GM12878 (cell line): ENCODE results near the gene STK39. TPM values are rescaled to one million over a fixed set of nuclear protein-coding genes. Genes with fewer than 3 reads are reported as not detected.

Experiments used
- ATAC-seq: fragments of 200-7000 bp; cut with Tn5 transposase; 3 replicates; pipeline ENCODE4 v1.9.1; 2020; ENCODE audit warnings: mild to moderate bottlenecking, moderate library complexity
- BruUV-seq: library from RNA; stranded (reverse); fragments of 400-500 nt; replicated peaks from 2 replicates; lab custom pipeline; 2021; lab: Mats Ljungman, UMichigan
- CTCF ChIA-PET: fragments of 300-600 bp; sonication (Branson Sonifier 250); formaldehyde crosslinking; extraction: SDS; loops from one replicate; lab custom pipeline; 2021; ENCODE audit warnings: inconsistent platforms; lab: Yijun Ruan, JAX
- POLR2A ChIA-PET: fragments of 350-600 bp; formaldehyde crosslinking; extraction: SDS; loops from one replicate; lab custom pipeline; 2021; ENCODE audit warnings: inconsistent platforms; lab: Charles Lee
- RAD21 ChIA-PET: fragments of 300-600 bp; sonication (Branson Sonifier 250); formaldehyde crosslinking; loops from one replicate; lab custom pipeline; 2023; ENCODE audit warnings: antibody characterized with exemption; ENCODE audit not compliant: unreplicated experiment; lab: Charles Lee
- SMC1A ChIA-PET: fragments of 300-600 bp; sonication (Branson Sonifier 250); formaldehyde crosslinking; loops from one replicate; lab custom pipeline; 2023; ENCODE audit not compliant: unreplicated experiment, uncharacterized antibody; lab: Charles Lee
- DNase-seq: peaks from one replicate; pipeline ENCODE4 v3.0.0-alpha.2; 2011; ENCODE audit warnings: low read depth, low spot score
- FAIRE-seq: peaks from 3 replicates; lab custom pipeline; 2011; peaks lifted over from hg19 to GRCh38; lab: Jason Lieb, UNC
- H2AFZ ChIP-seq: 2 replicates; pipeline ENCODE4 v1.6.0; 2011; ENCODE audit warnings: low read depth, low read length, control low read depth; ENCODE audit not compliant: control insufficient read depth
- H3K27ac ChIP-seq: 2 replicates; pipeline ENCODE4 v1.5.1; 2011; ENCODE audit warnings: control low read depth; ENCODE audit not compliant: control insufficient read depth, insufficient read depth
- H3K27me3 ChIP-seq, 2 experiments: replicated peaks in 1 of 2; 2 replicates each; pipeline versions ENCODE4 v1.6.0 to v1.6.1; 2011; ENCODE audit warnings: low read length in 1 of 2; ENCODE audit not compliant: control insufficient read depth in 2 of 2, insufficient read depth in 2 of 2
- H3K36me3 ChIP-seq, 2 experiments: 2 replicates each; pipeline ENCODE4 v1.5.1; 2011; ENCODE audit warnings: low read length in 1 of 2; ENCODE audit not compliant: control insufficient read depth in 2 of 2, insufficient read depth in 2 of 2
- H3K4me1 ChIP-seq: 2 replicates; pipeline ENCODE4 v1.6.1; 2011; ENCODE audit warnings: mild to moderate bottlenecking, low read length, moderate library complexity, mixed read lengths; ENCODE audit not compliant: control insufficient read depth, insufficient read depth
- H3K4me2 ChIP-seq: 2 replicates; pipeline ENCODE4 v1.6.0; 2011; ENCODE audit warnings: control low read depth; ENCODE audit not compliant: control insufficient read depth, insufficient read depth
- H3K4me3 ChIP-seq: fragments of 200-600 bp; sonication (generic); 2 replicates; pipeline ENCODE4 v1.5.1; 2016
- H3K79me2 ChIP-seq: 2 replicates; pipeline ENCODE4 v1.6.0; 2011; ENCODE audit warnings: low read length; ENCODE audit not compliant: control insufficient read depth, insufficient read depth
- H3K9ac ChIP-seq: 2 replicates; pipeline ENCODE4 v1.8.0; 2011; ENCODE audit warnings: low read length, control low read depth, mixed read lengths; ENCODE audit not compliant: control insufficient read depth, insufficient read depth
- H3K9me3 ChIP-seq: replicated peaks from 3 replicates; pipeline ENCODE4 v1.5.1; 2011; ENCODE audit warnings: mild to moderate bottlenecking, low read length; ENCODE audit not compliant: control insufficient read depth, insufficient read depth
- H4K20me1 ChIP-seq: 2 replicates; pipeline ENCODE4 v1.6.0; 2011; ENCODE audit not compliant: control insufficient read depth, insufficient read depth
- EP300 ChIP-seq, 2 experiments: fragments of 150-350 bp in 1 of 2; IDR thresholded peaks; 2 replicates each; pipeline ENCODE4 v1.6.1; 2011 to 2012; ENCODE audit warnings: low read depth in 2 of 2, low read length in 2 of 2, borderline replicate concordance in 1 of 2, improper control_type of control experiment in 1 of 2, inconsistent platforms in 1 of 2; ENCODE audit not compliant: control insufficient read depth in 1 of 2
- KLF5 ChIP-seq: fragments of 450-650 bp; IDR thresholded peaks from 2 replicates; pipeline ENCODE4 v1.6.1; 2014; ENCODE audit warnings: mild to moderate bottlenecking; ENCODE audit not compliant: partially characterized antibody
- MEF2B ChIP-seq: fragments of 450-650 bp; IDR thresholded peaks from 2 replicates; pipeline ENCODE4 v1.6.1; 2018; ENCODE audit warnings: mild to moderate bottlenecking, moderate library complexity; ENCODE audit not compliant: partially characterized antibody, poor library complexity, severe bottlenecking
- NRF1 ChIP-seq: conservative IDR thresholded peaks from 2 replicates; pipeline ENCODE4 v1.6.1; 2011; ENCODE audit warnings: mild to moderate bottlenecking, low read depth, low read length, improper control_type of control experiment
- POU2F2 ChIP-seq: IDR thresholded peaks from 3 replicates; pipeline ENCODE4 v1.6.1; 2011; ENCODE audit warnings: low read depth, mild to moderate bottlenecking, low read length, borderline replicate concordance
- RCOR1 ChIP-seq: conservative IDR thresholded peaks from 2 replicates; pipeline ENCODE4 v1.6.1; 2012; ENCODE audit warnings: low read depth, low read length, improper control_type of control experiment
- SIN3A ChIP-seq: IDR thresholded peaks from 2 replicates; pipeline ENCODE4 v1.6.1; 2012; ENCODE audit warnings: low read depth, low read length, improper control_type of control experiment
- SMAD5 ChIP-seq: IDR thresholded peaks from 2 replicates; pipeline ENCODE4 v1.6.1; 2016; ENCODE audit warnings: antibody characterized with exemption, low read depth
- STAT1 ChIP-seq: fragments of 450-650 bp; conservative IDR thresholded peaks from 2 replicates; pipeline ENCODE4 v1.6.1; 2014; ENCODE audit warnings: antibody characterized with exemption, mild to moderate bottlenecking
- ZNF622 ChIP-seq: fragments of 450-650 bp; IDR thresholded peaks from 2 replicates; pipeline ENCODE4 v1.6.1; 2017; ENCODE audit warnings: mild to moderate bottlenecking, inconsistent platforms
- WGBS: methylation state at CpG from one replicate; pipeline ENCODE4 v1.1.6; 2016; ENCODE audit warnings: low lambda C conversion rate; ENCODE audit not compliant: insufficient replicate concordance, insufficient coverage; ENCODE audit errors: missing lambda C conversion rate; 5-methylcytosine and 5-hydroxymethylcytosine counted together
- in situ Hi-C: fragments of 300-500 bp; cut with MboI; formaldehyde crosslinking; loops from 9 replicates; pipeline ENCODE4 v1.14.3; 2018; ENCODE audit warnings: mixed read lengths
- intact Hi-C: fragments of 100-400 bp; cut with micrococcal nuclease; formaldehyde crosslinking; loops from one replicate; pipeline ENCODE4 v1.14.2; 2022; ENCODE audit not compliant: unreplicated experiment
- polyA plus RNA-seq, 11 experiments: library from polyadenylated mRNA; depleted of rRNA in 4 of 11; unstranded in 6 of 11; stranded (reverse) in 5 of 11; fragments of >200 nt; fragmentation: Nextera tagmentation in 4 of 11; fragmentation: Illumina TruSeq in 1 of 11; extraction: Ambion mirVana in 4 of 11; extraction: Trizol in 1 of 11; gene quantifications; 1 replicate in 1 of 11; 2 replicates in 10 of 11; pipeline versions ENCODE4 v1.2.1 to v1.2.3, GENCODE V29; 2011 to 2016; ENCODE audit warnings: inconsistent platforms in 2 of 11, missing spikeins in 2 of 11, low read depth in 1 of 11
- total RNA-seq, 4 experiments: library from RNA; depleted of rRNA in 3 of 4; stranded (reverse); fragments of >200 nt in 3 of 4; fragmentation: Illumina TruSeq in 1 of 4; extraction: Trizol in 1 of 4; gene quantifications; 2 replicates each; pipeline versions ENCODE4 v1.2.1 to v1.2.3, GENCODE V29; 2013 to 2021
- TF ChIP-seq, protein P1 (sequence below): fragments of 450-650 bp; formaldehyde crosslinking; IDR thresholded peaks from 2 replicates; pipeline ENCODE4 v1.4.0; 2020; ENCODE audit warnings: mild to moderate bottlenecking, moderate library complexity
- TF ChIP-seq, protein P2 (sequence below): fragments of 450-650 bp; IDR thresholded peaks from 2 replicates; pipeline ENCODE4 v1.6.1; 2017; ENCODE audit warnings: mild to moderate bottlenecking
- TF ChIP-seq, protein P3 (sequence below): fragments of 450-650 bp; IDR thresholded peaks from 2 replicates; pipeline ENCODE4 v1.6.1; 2016; ENCODE audit warnings: mild to moderate bottlenecking, moderate library complexity, borderline replicate concordance

The STK39 gene
- total and polyA plus RNA-seq, 10 of the 15 experiments (the other 5 are each of a cell fraction or from before 2014, with no cell fraction given): 0.03 to 0.21 (median 0.07) TPM; not detected in 5

DNA sequence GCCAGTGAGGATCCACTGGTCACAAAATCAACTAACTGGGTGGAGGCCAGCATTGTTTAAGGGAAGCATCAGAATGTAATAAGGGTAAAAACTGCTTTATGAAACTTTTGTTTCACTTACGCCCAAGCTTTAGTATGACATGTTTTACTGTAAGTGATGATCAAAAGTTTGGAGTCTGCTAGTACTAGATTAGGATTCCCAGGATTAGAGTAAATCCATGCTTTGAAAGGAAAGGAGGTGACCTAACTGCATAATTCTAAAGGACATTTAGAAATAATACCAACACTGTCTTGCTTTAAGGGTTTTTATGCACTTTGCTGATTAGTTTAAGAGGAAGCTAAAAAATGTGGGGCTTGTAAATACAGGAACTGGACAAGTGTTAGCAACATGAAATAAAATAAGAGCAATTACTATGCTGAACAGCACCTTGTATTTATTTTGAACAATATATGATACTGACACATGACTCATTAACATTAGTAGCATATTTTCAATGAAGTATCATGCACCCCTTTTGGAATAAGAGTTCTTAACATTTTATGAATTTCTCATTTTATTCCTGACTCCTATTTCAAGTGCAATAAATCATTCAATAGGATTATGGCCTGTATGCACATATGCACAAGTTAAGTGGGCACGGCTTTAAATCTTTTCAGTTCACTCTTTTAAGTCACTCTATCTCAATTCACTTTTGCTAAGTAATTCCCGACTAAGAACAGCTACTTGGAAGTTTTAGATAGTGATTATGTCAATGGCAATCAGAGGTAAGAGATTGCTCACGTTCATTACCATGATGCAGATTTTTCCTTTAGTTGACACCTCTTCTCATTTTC is 62.5 kb downstream of the STK39 start:
- H3K9me3 ChIP-seq: no peaks in the 10 kb centered on the region
- H3K4me2 ChIP-seq: no peak overlapping the region
- H3K27me3 ChIP-seq: peaks cover 0 to 2% of the 10 kb centered on the region in 2 experiments; a peak in 2 of 4 replicates
- in situ Hi-C loops (no loop called here), intact Hi-C loops (no loop called here)
- H3K4me3 ChIP-seq: no peak overlapping the region
- FAIRE-seq (no peak), DNase-seq (no peak), ATAC-seq (no peak)
- H3K79me2 ChIP-seq: no peaks in the 10 kb centered on the region
- 19% methylated on average over 4 of the region's 4 CpGs for WGBS
- H2AFZ ChIP-seq: no peak overlapping the region
- H3K27ac ChIP-seq: no peak overlapping the region
- H3K9ac ChIP-seq: no peak overlapping the region
- H3K4me1 ChIP-seq: no peaks in the 10 kb centered on the region
- SMC1A ChIA-PET: interaction anchor here (1.0 kb wide), 1 partner anchor 10 kb away, joined by 3 read pairs; no protein-coding TSS in a partner anchor
- BruUV-seq: no TSS peak
- POLR2A ChIA-PET: no interaction called here
- CTCF ChIA-PET: no interaction called here
- RAD21 ChIA-PET: no interaction called here
- no peaks in the 10 kb centered on the region for H3K36me3 ChIP-seq
- H4K20me1 ChIP-seq: no peaks in the 10 kb centered on the region
- TF ChIP-seq KLF5: no peak
- no peak for TF ChIP-seq SMAD5
- TF ChIP-seq SIN3A: no peak
- TF ChIP-seq, protein P1, sequence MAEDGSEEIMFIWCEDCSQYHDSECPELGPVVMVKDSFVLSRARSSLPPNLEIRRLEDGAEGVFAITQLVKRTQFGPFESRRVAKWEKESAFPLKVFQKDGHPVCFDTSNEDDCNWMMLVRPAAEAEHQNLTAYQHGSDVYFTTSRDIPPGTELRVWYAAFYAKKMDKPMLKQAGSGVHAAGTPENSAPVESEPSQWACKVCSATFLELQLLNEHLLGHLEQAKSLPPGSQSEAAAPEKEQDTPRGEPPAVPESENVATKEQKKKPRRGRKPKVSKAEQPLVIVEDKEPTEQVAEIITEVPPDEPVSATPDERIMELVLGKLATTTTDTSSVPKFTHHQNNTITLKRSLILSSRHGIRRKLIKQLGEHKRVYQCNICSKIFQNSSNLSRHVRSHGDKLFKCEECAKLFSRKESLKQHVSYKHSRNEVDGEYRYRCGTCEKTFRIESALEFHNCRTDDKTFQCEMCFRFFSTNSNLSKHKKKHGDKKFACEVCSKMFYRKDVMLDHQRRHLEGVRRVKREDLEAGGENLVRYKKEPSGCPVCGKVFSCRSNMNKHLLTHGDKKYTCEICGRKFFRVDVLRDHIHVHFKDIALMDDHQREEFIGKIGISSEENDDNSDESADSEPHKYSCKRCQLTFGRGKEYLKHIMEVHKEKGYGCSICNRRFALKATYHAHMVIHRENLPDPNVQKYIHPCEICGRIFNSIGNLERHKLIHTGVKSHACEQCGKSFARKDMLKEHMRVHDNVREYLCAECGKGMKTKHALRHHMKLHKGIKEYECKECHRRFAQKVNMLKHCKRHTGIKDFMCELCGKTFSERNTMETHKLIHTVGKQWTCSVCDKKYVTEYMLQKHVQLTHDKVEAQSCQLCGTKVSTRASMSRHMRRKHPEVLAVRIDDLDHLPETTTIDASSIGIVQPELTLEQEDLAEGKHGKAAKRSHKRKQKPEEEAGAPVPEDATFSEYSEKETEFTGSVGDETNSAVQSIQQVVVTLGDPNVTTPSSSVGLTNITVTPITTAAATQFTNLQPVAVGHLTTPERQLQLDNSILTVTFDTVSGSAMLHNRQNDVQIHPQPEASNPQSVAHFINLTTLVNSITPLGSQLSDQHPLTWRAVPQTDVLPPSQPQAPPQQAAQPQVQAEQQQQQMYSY (CRISPR knock-in tag): no peak
- no peak for TF ChIP-seq MEF2B
- no peak for TF ChIP-seq NRF1
- TF ChIP-seq POU2F2: no peak
- TF ChIP-seq RCOR1: no peak
- TF ChIP-seq, protein P2, sequence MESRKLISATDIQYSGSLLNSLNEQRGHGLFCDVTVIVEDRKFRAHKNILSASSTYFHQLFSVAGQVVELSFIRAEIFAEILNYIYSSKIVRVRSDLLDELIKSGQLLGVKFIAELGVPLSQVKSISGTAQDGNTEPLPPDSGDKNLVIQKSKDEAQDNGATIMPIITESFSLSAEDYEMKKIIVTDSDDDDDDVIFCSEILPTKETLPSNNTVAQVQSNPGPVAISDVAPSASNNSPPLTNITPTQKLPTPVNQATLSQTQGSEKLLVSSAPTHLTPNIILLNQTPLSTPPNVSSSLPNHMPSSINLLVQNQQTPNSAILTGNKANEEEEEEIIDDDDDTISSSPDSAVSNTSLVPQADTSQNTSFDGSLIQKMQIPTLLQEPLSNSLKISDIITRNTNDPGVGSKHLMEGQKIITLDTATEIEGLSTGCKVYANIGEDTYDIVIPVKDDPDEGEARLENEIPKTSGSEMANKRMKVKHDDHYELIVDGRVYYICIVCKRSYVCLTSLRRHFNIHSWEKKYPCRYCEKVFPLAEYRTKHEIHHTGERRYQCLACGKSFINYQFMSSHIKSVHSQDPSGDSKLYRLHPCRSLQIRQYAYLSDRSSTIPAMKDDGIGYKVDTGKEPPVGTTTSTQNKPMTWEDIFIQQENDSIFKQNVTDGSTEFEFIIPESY: no peak
- TF ChIP-seq, protein P3, sequence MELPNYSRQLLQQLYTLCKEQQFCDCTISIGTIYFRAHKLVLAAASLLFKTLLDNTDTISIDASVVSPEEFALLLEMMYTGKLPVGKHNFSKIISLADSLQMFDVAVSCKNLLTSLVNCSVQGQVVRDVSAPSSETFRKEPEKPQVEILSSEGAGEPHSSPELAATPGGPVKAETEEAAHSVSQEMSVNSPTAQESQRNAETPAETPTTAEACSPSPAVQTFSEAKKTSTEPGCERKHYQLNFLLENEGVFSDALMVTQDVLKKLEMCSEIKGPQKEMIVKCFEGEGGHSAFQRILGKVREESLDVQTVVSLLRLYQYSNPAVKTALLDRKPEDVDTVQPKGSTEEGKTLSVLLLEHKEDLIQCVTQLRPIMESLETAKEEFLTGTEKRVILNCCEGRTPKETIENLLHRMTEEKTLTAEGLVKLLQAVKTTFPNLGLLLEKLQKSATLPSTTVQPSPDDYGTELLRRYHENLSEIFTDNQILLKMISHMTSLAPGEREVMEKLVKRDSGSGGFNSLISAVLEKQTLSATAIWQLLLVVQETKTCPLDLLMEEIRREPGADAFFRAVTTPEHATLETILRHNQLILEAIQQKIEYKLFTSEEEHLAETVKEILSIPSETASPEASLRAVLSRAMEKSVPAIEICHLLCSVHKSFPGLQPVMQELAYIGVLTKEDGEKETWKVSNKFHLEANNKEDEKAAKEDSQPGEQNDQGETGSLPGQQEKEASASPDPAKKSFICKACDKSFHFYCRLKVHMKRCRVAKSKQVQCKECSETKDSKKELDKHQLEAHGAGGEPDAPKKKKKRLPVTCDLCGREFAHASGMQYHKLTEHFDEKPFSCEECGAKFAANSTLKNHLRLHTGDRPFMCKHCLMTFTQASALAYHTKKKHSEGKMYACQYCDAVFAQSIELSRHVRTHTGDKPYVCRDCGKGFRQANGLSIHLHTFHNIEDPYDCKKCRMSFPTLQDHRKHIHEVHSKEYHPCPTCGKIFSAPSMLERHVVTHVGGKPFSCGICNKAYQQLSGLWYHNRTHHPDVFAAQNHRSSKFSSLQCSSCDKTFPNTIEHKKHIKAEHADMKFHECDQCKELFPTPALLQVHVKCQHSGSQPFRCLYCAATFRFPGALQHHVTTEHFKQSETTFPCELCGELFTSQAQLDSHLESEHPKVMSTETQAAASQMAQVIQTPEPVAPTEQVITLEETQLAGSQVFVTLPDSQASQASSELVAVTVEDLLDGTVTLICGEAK: no peak
- no peak for TF ChIP-seq ZNF622
- no peak for TF ChIP-seq EP300 (IDR thresholded peaks at IDR 0.05; ENCODE audit: borderline replicate concordance in 1 of 2, control insufficient read depth in 1 of 2, low read depth in 2 of 2, low read length in 2 of 2)
- no peak for TF ChIP-seq STAT1
